GM18873 (cell line): ENCODE measurements around the gene ANO4.
"Not testable (repeated sequence)": the region's sequence is repeated elsewhere in the genome, so short reads cannot be mapped to it uniquely, and the experiment has no call there.

Experiments
- ATAC-seq: cut with Tn5 transposase; IDR thresholded peaks from one replicate; pipeline ENCODE4 v1.9.1; 2021; ENCODE audit warnings: mild to moderate bottlenecking, moderate library complexity, moderate number of reproducible peaks; ENCODE audit not compliant: unreplicated experiment, low FRiP score

The ANO4 gene

GRCh38 chr12:101145777-101146431 lies 351.3 kb downstream of the ANO4 start:
- ATAC-seq = not testable (repeated sequence)

GRCh38 chr12:101165319-101165718 lies 370.7 kb downstream of the ANO4 start:
- ATAC-seq = no peak

DNA sequence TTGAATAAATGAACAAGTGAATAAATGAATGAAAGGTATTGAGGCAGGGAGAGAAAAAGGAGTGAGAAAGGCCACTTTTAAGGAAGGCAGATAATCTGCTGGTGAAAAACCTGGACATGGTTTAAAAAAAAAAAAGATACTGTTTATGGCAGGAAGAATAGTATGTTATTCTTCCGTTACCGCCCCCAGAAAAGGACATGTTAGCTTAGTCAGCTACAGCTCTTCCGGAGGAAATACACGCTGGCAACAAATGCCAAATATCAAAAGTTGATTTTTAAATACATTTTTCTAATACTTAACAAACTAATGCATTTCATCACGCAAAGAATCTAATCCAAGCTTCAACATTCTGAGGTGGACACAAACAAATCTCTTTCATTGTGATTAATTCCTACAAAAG lies 372.3 kb downstream of the ANO4 start:
- ATAC-seq = no peak

DNA sequence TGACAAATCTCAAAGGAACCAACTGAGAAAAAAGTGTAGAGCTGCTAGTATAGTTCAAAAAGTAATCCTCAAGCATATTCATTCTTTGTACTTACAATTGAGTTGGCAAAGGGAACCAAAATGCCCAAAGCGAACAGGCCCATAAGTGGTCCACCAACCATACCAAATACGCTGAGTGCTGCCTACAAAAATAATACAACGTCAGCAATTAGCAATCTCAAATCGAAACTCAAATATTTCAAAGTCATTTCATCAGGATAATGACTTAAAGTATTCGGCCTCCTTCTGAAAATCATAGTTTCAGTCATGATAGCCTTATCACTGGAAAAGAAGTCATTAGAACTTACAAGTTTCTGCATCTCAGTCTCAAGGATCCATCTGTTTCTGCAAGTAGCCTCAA lies 373.4 kb downstream of the ANO4 start:
- ATAC-seq = no peak

DNA sequence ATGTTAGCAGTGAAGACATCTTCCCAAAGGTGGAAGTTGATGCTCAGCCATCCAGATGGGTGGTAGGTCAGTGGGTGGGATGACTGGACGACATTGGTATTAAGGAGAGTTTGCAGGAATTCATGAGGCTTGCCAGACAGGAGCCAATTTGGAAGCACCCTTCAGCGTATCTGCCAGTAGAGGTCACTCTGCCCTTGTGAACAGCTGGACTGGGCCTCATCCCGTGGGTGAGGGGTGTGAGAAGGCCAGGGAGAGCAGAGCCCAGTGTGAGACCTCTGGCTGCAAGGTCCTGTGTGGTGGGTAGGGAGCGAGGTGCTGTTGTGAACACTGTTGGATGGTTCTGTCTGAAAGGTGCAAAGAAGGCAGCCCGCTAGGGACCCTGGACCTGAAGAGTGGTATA lies 377.7 kb downstream of the ANO4 start:
- no peak for ATAC-seq

GRCh38 chr12:101173197-101173749 lies 378.7 kb downstream of the ANO4 start:
- ATAC-seq = no peak

- ATAC-seq = no peak
Observed at GRCh38 chr12:101174541-101174940, 380.0 kb downstream of the ANO4 start.
